Posterior vena cava (tissue), 2 donors: ENCODE results near the gene NIT1. TPM values are rescaled to one million over a fixed set of nuclear protein-coding genes. Genes with fewer than 3 reads are reported as not detected.
A peak's percentile ranks its signal among the peaks of the same experiment; 100 is the strongest.

Experiments used
- DNase-seq: peaks from one replicate; pipeline ENCODE4 v3.0.0-alpha.2; 2020; ENCODE audit warnings: low spot score
- intact Hi-C, 2 donors: fragments of 100-400 bp; cut with DNase I; formaldehyde crosslinking; loops; one replicate each; pipeline versions ENCODE4 v1.14.1 to v1.14.2; 2022 to 2023
- total RNA-seq, 2 donors: library from RNA; stranded (reverse); fragmentation: NEBNext Ultra II Directional; extraction: Animal tissue kit (Norgen Biotek cat#: 25700); gene quantifications; one replicate each; pipeline ENCODE4 v1.2.1, GENCODE V29; 2021
- donor health status: DM: yes; HTN: yes; CAD: no.
- donor health status: DM: yes; HTN: yes; CAD: no.

Gene NIT1
- total RNA-seq, 2 donors from 2014 or later = 23.7 to 29.6 TPM

DNA sequence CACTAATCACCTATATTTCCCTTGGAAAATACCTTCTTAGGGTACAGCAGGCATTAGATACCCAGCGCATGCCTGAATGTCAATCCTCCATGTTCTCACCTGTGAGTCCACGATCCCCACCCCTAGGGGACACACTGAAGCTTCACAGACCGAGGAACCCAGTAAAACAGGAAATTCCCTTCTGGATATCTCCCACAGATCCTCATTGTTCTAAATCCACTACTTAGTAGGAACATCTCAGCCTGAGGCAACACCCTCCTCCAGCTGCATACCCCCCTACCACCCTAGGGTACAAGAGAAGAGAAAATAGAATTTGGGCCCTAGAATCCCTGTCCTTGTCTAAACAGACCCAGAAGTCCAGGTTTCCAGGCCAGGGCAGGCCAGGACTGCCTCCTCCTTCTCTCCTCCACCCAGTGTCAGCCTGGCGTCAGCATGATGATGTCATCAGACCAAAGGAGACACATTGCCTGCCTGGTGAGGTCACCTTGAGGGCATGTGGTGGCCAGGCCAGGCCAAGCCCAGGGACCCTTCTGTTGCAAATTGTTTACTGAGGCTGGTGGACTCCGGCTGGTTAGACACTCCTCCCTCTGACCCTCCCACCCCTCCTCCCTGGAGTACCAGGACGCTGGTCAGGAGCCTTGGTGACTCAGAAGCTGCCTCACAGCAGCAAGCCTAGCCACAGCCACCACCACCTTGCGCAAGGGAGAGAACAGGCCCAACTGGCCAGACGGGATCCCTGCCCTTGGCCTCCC is 34.7 kb upstream of the NIT1 start:
- intact Hi-C loops = no loop called here
- DNase-seq = peak; percentile 95

DNA sequence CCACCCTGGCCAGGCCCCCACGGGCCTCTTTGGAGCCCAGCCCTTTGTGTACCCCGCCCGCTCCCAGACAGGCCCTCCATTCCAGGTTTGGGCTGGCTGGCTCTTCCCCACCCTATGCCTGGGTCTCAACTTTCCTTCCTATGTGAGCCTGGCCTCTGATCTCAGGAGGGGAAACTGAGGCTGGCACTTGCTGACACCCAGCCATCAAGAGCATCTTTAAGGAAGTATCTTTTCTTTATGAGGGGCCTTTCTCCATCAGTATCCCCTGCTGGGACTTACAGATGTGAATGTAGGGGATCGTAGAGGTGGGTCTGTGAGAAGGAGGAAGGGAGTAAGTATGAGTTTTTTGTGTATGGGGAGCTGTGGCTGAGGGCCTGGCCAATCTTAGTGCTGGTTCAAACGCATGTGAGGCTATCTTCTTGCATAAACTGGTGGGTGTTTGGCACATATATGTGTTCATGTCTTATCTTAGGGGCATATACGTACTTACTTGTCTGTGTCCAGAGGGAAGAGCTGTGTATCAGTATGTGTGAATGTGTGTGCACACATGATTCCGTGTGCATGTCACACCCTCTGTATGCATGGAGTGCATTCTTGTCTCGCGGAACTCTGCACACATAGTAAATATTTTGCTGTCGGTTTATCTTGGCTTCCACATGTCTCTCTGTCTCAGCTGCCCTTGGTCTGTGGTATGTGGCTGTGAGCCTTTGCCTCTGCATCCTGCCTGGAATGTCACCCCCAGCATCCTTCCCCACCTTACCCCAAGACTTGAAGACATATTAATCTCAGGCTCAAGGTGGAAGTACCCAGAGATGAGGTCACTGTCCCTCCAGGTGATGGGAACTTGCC is 33.9 kb upstream of the NIT1 start:
- intact Hi-C loops = no loop called here
- no peak for DNase-seq

DNA sequence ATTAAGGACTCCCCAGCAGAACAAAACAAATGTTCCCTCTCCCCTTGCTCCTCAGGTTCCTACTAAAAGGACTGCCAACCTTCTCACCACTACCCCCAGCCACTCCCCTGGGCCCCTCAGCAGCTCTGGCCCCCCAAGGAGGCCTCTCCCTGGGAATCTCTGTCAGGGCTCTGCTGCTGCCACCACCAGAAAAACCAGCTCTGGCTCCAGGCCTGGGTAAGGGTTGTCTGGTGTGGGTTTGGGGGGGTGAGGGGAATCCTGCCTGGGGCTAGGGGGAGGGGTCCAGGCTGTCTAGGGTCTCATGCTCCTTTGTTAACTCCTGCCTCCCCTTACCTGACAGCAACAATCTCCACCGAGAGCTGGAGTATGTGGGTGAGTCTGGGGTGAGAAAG is 33.3 kb upstream of the NIT1 start:
- no peak for DNase-seq
- intact Hi-C loops = no loop called here

DNA sequence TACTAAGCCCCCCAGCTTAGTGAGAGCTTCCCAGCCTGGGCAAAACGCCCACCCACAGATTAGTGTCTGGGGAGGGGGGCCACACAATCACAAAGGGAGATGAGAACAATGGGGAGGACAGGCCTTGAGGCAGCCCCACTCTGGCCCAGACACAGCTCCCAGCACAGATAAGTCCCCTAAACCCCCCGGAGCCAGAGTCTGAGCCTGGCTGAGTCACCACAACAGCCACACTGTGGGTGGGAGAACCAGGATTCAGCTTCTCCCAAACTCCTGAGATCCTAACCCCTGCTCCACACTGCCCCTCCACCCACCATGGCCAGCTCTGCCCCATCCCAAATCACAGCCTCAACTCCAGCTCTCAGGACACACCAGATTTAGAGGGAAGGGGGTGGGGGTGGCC is 32.7 kb upstream of the NIT1 start:
- no peak for DNase-seq
- intact Hi-C loops = no loop called here

DNA sequence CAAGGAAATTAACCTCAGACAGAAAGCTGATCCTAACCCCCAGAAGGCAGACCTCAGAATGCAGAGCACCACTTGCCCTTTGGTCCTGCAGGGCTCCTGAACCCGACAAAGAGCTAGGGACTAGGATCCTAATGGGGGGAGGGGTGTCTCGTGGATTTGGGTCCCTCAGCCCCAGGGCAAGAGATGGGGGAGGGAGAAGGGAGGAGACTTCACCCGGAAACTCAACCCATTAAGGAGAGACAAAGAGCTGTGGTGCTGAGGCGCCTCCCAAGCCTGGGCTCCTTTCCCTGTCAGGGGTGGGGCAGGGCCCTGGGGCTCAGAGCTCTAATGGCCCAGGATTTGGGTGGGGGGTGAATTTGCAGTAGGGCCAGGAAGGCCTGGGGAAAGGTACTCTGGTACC is 31.4 kb upstream of the NIT1 start:
- no peak for DNase-seq
- intact Hi-C loops = no loop called here

DNA sequence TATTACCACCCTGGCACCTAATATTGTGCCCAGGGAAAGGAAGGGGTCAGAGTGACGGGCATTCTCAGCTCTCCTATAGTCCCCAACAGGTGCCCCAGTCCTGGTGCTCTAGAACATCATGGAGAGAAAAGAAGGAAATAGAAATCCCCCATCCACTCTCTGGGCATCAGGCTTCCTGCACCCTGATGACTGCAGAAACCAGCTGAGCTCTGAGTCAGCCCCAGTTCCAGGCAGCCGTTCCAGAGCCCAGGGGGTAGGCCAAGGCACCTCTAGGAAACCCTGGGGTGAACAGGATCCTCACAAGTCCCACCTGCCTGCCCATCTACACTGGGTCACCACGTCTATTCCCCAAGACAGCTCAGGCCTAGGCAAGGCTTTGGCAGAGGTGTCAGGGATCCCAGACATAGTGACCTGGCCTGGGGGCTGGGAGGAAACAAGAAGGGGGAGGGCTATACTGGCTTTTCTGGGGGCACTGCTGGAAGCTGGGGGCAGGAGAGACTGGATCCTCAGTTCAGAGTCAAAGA is 29.3 kb upstream of the NIT1 start:
- intact Hi-C loops = no loop called here
- DNase-seq = no peak

DNA sequence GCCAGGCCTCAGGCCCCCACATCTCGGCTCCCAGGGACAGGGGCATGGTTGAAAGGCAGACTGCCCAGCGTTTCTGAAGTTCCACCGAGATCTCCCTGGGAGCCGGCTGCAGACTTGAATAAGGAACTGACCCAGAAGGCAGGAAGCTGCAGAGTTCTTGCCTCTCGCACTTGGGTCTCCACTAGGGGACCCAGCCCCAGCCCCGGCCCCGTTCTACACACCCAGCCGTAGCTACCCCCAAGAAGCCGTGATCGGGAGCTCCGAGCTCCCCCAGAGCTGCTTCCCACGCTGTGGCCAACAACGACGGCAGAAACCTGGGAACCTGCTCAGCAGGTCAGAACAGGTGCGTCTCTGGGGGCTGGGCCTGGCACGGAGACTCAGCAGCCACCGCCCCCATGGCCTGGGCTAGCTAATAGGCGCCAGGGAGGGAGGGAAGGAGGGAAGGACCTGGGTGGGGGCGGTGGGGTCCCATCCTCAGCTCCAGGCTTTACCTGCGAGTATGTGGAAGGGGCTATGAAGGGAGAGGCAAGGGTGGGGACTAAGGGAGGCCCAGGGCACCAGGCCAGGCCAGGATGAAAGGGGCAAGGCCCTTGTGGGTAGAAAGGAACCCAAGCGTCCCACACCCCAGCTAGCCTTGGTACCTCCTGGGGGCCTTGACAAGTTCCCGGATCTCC is 28.5 kb upstream of the NIT1 start, which contains the start of gene NECTIN4:
TSS of gene NECTIN4 (minus strand) at position 308 of the 674 bp plus-strand sequence. CDS start at position 46, 262 bp downstream.
- intact Hi-C loops = no loop called here
- DNase-seq = no peak

DNA sequence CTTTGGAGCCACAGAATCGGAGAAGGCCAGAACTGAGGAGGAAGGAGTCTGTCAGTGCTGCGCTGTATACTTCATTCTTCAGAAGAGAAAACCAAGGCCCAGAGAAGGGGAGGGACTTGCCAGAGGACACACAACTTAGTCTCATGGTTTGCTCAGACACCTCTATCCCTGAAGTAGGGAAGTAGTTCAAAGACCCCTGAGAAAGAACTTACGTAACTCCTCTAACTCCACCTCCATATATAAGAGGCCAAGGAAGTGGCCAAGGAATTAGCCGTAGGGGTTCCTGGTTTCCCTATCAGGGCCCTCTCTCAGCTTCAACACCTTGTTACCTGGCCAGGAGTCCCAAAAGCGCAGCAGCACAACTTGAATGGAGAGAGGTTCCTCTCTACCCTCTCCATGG is 28.0 kb upstream of the NIT1 start:
- intact Hi-C loops = no loop called here

DNA sequence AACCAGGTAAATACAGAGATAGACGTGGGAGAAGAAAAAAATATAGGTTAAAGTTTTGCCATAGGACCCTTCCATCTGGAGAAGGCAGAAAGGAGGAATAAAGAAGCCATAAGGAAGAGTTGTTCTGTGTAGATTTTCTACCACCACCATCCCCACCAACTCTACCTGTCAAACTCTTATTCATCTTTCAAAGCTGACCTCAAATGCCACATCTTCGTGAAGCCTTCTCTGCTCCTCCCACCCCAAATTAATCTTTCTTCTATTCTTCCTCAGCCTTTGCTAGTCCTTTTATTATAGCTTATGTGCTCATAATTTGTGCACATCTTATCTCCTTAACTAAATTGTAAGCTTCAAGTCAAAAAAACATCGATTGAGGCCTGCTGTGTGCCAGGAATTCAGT is 27.3 kb upstream of the NIT1 start:
- no peak for DNase-seq
- intact Hi-C loops = no loop called here

More for the DNA sequence above, 28.0 kb upstream of the NIT1 start:
- DNase-seq = no peak

DNA sequence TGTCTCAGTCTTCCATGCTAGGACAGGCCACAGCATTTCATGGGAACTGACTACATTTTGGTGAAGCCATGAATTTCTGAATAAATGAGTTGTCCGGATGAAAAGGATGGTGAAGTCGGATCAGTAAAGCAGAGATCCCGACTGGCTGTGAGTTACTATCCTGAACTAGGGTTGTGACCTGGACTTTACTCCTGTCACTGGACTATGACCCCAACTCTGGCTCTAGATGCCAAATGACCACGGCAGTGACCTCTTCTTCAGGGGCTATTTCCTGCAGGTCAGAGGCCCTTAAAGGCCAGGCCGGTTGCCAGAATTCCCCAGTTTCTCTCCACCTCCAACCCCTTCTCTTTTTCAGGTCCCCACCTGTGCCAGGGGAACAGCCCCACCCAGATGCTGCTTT is 26.8 kb upstream of the NIT1 start:
- DNase-seq = no peak
- intact Hi-C loops = no loop called here

DNA sequence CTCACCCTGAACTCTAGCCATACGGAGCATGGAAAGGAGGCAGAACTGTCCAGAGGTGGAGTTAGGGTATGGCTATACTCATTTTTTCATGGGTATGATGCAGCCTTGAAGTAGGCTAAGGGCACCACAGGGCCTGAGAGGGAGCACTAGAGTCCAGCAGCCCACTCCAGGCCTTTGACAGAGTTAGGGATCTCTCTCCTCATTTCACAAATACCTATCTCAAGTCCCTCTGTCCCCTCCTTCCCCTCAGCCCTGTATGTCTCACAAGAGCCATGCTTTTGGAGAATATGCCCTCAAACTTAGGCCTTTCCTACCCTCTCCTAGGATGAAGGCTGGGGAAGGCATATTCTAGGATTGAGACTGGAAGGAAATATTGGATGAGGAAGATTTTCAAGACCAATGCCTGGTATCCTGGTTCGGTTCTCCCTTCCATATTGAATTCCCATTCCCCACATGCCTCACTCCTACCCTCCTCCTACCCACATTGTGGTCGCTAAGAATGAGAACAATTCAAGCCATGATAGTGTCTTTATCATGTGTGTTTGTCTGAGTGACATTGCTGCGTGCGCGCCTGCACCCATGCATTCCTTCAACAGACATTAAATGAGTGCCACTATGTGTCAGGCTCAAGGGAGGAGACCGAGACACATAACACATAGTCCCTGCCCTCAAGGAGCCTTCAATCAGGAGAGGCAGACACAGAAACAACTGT is 26.0 kb upstream of the NIT1 start:
- intact Hi-C loops = no loop called here
- DNase-seq = no peak

DNA sequence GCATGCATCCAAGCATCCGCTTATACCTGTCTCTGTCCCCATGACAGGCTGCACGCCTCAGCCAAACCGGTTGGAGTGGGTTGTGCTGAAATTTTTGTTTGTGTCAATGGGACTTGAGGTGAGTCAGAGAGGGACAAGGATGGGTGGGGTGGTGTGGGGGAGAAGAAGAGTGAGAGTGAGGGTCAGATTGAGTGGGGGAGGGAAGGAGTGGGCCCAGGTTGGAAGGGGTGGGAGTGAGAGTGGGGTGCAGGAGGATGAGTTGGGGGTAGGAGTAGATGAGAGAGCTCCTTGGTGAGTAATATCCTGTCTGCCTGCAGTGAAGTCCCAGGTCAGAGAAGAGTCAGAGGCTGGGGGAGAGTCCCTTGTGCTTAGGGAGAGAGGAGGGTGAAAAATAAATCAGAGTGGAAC is 25.3 kb upstream of the NIT1 start:
- intact Hi-C loops = no loop called here
- DNase-seq = no peak

DNA sequence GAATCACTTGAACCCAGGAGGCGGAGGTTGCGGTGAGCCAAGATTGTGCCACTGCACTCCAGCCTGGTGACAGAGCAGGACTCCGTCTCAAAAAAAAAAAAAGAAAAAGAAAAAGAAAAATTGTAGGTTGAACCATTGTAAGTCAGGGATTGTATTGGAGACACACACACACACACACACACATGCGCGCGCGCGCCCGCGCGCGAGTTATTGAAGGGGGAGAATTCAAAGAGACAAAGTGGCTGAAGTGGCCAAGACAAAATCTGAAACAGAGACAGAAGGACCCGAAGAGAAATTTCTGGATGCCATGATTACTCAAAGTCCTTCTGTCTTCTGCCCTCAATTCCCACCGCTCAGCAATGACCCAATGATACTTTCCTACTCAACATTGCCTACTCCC is 23.4 kb upstream of the NIT1 start:
- no peak for DNase-seq
- intact Hi-C loops = no loop called here

DNA sequence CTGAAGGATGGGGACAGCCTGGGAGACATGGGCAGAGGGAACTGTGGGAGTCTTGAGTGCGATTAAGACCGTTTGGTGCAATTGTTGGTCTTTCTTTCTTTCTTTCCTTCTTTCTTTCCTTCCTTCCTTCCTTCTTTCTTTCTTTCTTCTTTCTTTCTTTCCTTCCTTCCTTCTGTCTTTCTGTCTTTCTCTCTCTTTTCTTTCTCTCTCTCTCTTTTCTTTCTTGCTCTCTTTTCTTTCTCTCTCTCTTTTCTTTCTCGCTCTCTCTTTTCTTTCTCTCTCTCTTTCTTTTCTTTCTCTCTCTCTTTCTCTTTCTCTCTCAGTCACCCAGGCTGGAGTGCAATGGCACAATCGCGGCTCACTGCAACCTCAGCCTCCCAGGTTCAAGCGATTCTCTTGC is 22.7 kb upstream of the NIT1 start:
- DNase-seq = no peak
- intact Hi-C loops = no loop called here

DNA sequence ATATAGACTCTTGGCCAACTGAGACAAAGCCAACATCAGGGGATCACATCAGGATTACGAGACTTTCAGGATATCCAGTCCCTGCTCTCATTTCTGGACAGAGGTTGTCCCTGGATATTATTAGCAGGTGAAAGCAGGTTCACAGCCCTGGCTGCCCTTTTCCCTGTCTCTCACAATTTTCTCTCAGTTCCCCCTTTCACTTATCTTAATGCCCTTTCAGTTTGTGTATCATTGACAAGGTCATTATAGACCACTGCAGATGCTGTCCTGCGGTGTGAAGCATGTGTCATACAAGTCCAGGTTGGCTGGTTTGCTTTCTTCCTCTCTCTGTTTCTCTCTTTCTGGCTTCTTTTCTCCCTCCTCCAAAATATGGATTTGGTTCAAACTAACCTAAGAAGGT is 21.9 kb upstream of the NIT1 start:
- no peak for DNase-seq
- intact Hi-C loops = no loop called here

DNA sequence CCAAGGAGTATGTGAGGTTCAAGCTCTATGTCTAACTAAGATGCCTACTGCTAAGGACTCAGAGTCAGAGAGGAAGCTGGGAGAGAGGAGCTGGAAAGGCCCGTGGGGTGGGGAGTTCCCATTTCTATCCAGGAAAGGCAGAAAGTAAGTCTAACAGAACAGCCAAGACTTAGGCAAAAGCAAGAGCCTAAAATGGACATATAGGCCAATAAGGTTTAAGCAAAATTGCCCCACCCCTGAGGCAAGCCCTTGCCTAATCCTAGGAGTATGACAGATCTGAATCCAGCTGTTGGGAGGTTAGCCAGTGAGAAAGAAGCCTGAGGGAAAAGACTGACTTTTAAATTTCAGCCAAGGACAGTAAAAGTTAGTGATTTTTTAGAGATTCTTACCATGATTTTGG is 21.4 kb upstream of the NIT1 start:
- no peak for DNase-seq
- intact Hi-C loops = no loop called here

DNA sequence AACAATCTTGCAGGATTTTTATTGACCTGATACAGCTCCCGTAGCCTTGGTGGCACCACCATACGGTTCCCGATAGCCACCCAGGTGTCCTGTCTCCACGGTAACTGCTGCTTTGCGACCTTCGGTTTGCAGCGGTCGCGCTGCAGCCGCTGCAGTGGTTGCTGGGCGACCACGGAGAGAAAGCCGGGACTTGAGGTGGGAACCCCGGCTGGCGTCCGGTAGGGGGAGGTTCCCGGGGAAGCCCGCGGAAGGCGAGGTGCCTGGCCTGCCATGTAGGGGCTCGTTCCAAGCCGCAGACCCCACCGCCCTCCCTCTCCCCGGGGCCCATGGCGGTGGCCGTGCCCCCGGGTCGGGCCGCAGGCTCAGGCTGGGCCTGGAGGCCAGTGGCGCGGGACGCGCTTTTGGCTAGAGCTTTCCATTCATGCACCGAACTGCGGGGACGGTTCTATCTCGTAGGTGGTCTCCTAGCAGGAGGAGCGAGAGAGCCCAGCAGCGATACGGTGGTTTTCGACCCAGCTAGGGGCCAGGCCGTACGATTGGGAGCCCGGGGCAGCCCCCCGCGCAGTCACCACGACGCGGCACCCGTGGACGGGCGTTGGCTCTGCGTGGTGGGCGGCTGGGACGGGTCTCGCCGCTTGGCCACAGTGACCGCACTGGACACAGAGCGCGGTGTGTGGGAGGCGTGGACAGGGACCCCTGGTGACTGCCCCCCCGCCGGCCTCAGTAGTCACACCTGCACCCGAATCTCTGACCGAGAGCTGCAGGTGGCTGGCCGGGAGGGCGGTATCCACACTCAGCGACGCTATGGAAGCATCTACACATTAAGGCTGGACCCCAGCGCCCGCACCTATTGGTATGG is 19.5 kb upstream of the NIT1 start, which contains the start of gene KLHDC9:
TSS of gene KLHDC9 (plus strand) at position 152 of the 859 bp plus-strand sequence. CDS start at position 327, 175 bp downstream.
- peak; percentile 91 for DNase-seq
- intact Hi-C loops = no loop called here

DNA sequence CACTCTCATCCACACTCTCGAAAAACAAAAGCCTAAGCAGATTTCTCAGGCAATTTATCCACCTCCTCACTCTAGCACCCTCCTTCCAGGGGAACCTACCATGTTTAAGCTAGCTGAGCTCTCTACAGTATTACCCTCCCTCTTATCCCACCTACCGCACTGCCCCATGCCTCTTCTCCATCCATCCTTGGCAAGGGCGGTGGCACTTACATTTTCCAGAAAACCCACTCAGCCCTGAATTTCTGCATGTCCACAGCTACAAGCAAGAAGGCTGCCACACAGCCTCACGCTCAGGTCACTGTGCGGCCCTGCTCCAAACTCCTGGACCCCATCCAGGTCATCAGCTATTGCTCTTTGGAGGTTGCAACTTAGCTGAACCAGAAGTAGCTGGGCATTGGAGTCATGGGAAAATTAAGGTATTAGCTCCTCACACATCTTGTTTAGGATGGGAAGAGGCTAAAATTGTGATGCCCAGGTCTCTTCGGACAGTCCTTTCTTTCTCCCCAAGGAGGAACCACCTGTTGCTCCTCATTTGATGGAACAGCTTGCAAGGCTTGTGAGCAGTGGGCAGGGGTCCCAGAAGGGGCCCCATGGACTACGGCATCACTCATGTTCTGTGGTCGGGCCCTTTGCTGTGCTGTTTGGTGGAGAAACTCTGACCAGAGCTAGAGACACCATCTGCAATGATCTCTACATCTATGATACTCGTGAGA is 18.7 kb upstream of the NIT1 start:
- no peak for DNase-seq
- intact Hi-C loops = no loop called here
